BJ (cell line): Measurements from ENCODE around the gene PDE5A. TPM values are rescaled to one million over a fixed set of nuclear protein-coding genes. Genes with fewer than 3 reads are reported as not detected.

Experiments
- CTCF ChIA-PET: fragments of 350-600 bp; formaldehyde crosslinking; extraction: SDS; loops from one replicate; lab custom pipeline; 2021; ENCODE audit warnings: antibody characterized with exemption, inconsistent platforms; lab: Yijun Ruan, JAX
- POLR2A ChIA-PET: fragments of 300-600 bp; sonication (Branson Sonifier 250); formaldehyde crosslinking; extraction: SDS; loops from one replicate; lab custom pipeline; 2021; ENCODE audit warnings: antibody characterized with exemption; lab: Charles Lee
- DNase-seq: peaks from one replicate; pipeline ENCODE4 v3.0.0-alpha.2; 2011; ENCODE audit warnings: low read depth
- H3K27me3 ChIP-seq: 2 replicates; pipeline ENCODE4 v1.6.0; 2011; ENCODE audit warnings: low read length; ENCODE audit not compliant: control insufficient read depth, insufficient read depth
- H3K36me3 ChIP-seq: 2 replicates; pipeline ENCODE4 v1.5.1; 2011; ENCODE audit warnings: low read length; ENCODE audit not compliant: control insufficient read depth, insufficient read depth
- H3K4me3 ChIP-seq: 2 replicates; pipeline ENCODE4 v1.5.1; 2011; ENCODE audit warnings: low read depth, mild to moderate bottlenecking, control low read depth, low read length
- polyA plus RNA-seq: library from polyadenylated mRNA; depleted of rRNA; stranded (reverse); fragments of >200 nt; gene quantifications from 2 replicates; pipeline ENCODE4 v1.2.3, GENCODE V29; 2011
- TF ChIP-seq, protein P1 (sequence below): IDR thresholded peaks from 2 replicates; pipeline ENCODE4 v1.5.1; 2011; ENCODE audit warnings: low read depth, mild to moderate bottlenecking, control low read depth, inconsistent platforms, low read length, moderate library complexity; ENCODE audit not compliant: insufficient read depth

PDE5A gene
- polyA plus RNA-seq, 1 experiment: 69.0 TPM

GRCh38 chr4:119602366-119602765 lies 26.2 kb downstream of the PDE5A start:
- no peaks in the 10 kb centered on the region for H3K27me3 ChIP-seq
- CTCF ChIA-PET: no interaction called here
- H3K36me3 ChIP-seq: peaks cover 6% of the 10 kb centered on the region; the same call in 1 of the 2 replicates
- TF ChIP-seq, protein P1, sequence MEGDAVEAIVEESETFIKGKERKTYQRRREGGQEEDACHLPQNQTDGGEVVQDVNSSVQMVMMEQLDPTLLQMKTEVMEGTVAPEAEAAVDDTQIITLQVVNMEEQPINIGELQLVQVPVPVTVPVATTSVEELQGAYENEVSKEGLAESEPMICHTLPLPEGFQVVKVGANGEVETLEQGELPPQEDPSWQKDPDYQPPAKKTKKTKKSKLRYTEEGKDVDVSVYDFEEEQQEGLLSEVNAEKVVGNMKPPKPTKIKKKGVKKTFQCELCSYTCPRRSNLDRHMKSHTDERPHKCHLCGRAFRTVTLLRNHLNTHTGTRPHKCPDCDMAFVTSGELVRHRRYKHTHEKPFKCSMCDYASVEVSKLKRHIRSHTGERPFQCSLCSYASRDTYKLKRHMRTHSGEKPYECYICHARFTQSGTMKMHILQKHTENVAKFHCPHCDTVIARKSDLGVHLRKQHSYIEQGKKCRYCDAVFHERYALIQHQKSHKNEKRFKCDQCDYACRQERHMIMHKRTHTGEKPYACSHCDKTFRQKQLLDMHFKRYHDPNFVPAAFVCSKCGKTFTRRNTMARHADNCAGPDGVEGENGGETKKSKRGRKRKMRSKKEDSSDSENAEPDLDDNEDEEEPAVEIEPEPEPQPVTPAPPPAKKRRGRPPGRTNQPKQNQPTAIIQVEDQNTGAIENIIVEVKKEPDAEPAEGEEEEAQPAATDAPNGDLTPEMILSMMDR: no peak
- no peak overlapping the region for H3K4me3 ChIP-seq
- POLR2A ChIA-PET: no interaction called here
- no peak for DNase-seq

DNA sequence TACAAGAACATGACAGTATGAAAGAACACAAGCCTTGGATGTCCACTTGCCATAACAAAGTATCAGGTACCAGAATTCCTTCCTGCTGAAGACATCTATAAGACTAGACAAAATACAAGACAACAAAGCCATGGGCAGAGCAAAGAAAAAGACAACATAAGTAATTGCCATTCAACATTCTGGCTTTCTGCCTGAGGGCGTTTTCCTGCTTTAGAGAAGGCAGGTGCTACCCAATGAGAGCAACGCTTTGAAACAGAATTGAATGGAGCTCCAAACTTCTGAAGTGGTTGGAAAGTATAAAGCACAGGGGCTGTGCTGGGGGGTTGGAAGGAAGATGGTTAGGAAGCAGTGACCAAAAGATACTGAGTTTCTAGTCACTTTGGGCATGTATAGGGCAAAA lies 30.1 kb downstream of the PDE5A start:
- Histone ChIP-seq H3K36me3 (peaks cover 5% of the 10 kb centered on the region; the same call in 1 of the 2 replicates), H3K4me3 (no peak overlapping the region), H3K27me3 (no peaks in the 10 kb centered on the region)
- TF ChIP-seq, protein P1: no peak
- CTCF ChIA-PET: interaction anchor here (0.8 kb wide), 1 partner anchor 10 kb away, joined by 3 read pairs; no protein-coding TSS in a partner anchor
- no peak for DNase-seq
- POLR2A ChIA-PET: no interaction called here

- ChIA-PET POLR2A (no interaction called here), CTCF (no interaction called here)
- TF ChIP-seq, protein P1: no peak
- Histone ChIP-seq H3K36me3 (peaks cover 7% of the 10 kb centered on the region), H3K4me3 (no peak overlapping the region), H3K27me3 (no peaks in the 10 kb centered on the region)
- DNase-seq: no peak
Measured at GRCh38 chr4:119597377-119597776, 31.2 kb downstream of the PDE5A start.

GRCh38 chr4:119593698-119594097 lies 34.9 kb downstream of the PDE5A start:
- TF ChIP-seq, protein P1: no peak
- peaks cover 7% of the 10 kb centered on the region for H3K36me3 ChIP-seq
- H3K4me3 ChIP-seq: no peak overlapping the region
- CTCF ChIA-PET: interaction anchor here (1.0 to 1.1 kb wide), 3 partner anchors 10 to 35 kb away, joined by 3 read pairs; partner anchors contain the start of gene PDE5A
- POLR2A ChIA-PET: no interaction called here
- DNase-seq: no peak
- no peaks in the 10 kb centered on the region for H3K27me3 ChIP-seq

DNA sequence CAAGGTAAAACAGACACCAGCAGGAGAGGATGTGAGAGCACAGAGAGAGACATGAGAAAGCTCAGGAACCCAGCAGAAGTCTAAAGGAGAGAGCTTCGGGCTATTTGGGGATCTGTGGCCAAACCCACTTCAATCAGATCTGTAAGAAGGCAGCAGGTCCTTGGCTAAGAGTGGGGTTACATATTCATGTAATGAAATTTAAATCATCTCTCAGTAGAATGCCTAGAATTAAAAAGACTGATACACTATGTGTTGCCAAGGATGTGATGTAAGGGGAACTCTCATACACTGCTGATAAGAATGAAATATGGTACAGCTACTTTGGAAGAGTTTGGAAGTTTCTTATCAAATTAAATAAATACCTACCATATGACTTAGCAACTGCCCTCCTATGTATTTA lies 35.8 kb downstream of the PDE5A start:
- peaks cover 4% of the 10 kb centered on the region for H3K36me3 ChIP-seq
- no peak overlapping the region for H3K4me3 ChIP-seq
- TF ChIP-seq, protein P1: no peak
- DNase-seq: no peak
- ChIA-PET POLR2A (no interaction called here), CTCF (interaction anchor here (1.0 to 1.1 kb wide), 2 partner anchors 34 to 36 kb away, joined by 3 read pairs; partner anchors contain the start of gene PDE5A)
- no peaks in the 10 kb centered on the region for H3K27me3 ChIP-seq
